IMR-90 (cell line): Measurements from ENCODE around the gene ZNF335. TPM values are rescaled to one million over a fixed set of nuclear protein-coding genes. Genes with fewer than 3 reads are reported as not detected.
A peak's percentile ranks its signal among the peaks of the same experiment; 100 is the strongest.

Source experiments
- ATAC-seq: fragments of 200-7000 bp; cut with Tn5 transposase; 2 replicates; pipeline ENCODE4 v1.9.1; 2020; ENCODE audit warnings: low read depth, mild to moderate bottlenecking, moderate library complexity
- BruUV-seq: library from RNA; stranded (reverse); fragments of 400-500 nt; replicated peaks from 2 replicates; lab custom pipeline; 2021; lab: Mats Ljungman, UMichigan
- CTCF ChIA-PET: fragments of 300-600 bp; formaldehyde crosslinking; extraction: SDS; loops from one replicate; lab custom pipeline; 2021; ENCODE audit warnings: antibody characterized with exemption; lab: Yijun Ruan, JAX
- POLR2A ChIA-PET: fragments of 300-600 bp; sonication (Branson Sonifier 250); formaldehyde crosslinking; loops from one replicate; lab custom pipeline; 2022; ENCODE audit warnings: antibody characterized with exemption; ENCODE audit not compliant: unreplicated experiment; lab: Charles Lee
- DNase-seq: peaks from one replicate; pipeline ENCODE4 v3.0.0; 2013
- H2AFZ ChIP-seq: replicated peaks from 2 replicates; pipeline ENCODE3; 2013; ENCODE audit warnings: low read length, mild to moderate bottlenecking; ENCODE audit not compliant: poor library complexity
- H2AK5ac ChIP-seq: 2 replicates; pipeline ENCODE4 v1.6.1; 2013; ENCODE audit warnings: low read depth, low read length, inconsistent platforms
- H2AK9ac ChIP-seq: replicated peaks from 2 replicates; pipeline ENCODE3; 2013; ENCODE audit warnings: mild to moderate bottlenecking, low read depth, low read length, moderate library complexity; ENCODE audit not compliant: poor library complexity
- H2BK120ac ChIP-seq: 2 replicates; pipeline ENCODE4 v1.6.1; 2013; ENCODE audit warnings: low read depth, low read length, inconsistent platforms
- H2BK15ac ChIP-seq: 3 replicates; pipeline ENCODE4 v1.6.1; 2013; ENCODE audit warnings: low read depth, low read length, inconsistent platforms
- H2BK20ac ChIP-seq: 2 replicates; pipeline ENCODE4 v1.6.1; 2013; ENCODE audit warnings: low read depth, mild to moderate bottlenecking, inconsistent platforms, low read length, moderate library complexity
- H2BK5ac ChIP-seq: 2 replicates; pipeline ENCODE4 v1.6.1; 2013; ENCODE audit warnings: mild to moderate bottlenecking, low read depth, low read length, inconsistent platforms; ENCODE audit not compliant: poor library complexity, severe bottlenecking
- H3K14ac ChIP-seq: replicated peaks from 2 replicates; pipeline ENCODE4 v1.6.1; 2013; ENCODE audit warnings: low read depth, low read length, inconsistent platforms
- H3K18ac ChIP-seq: 2 replicates; pipeline ENCODE4 v1.6.1; 2013; ENCODE audit warnings: low read depth, low read length, control low read depth
- H3K23ac ChIP-seq: 2 replicates; pipeline ENCODE4 v1.6.1; 2013; ENCODE audit warnings: low read depth, low read length, inconsistent platforms
- H3K27ac ChIP-seq: 2 replicates; pipeline ENCODE4 v1.5.1; 2013; ENCODE audit warnings: mild to moderate bottlenecking, control low read depth, low read length; ENCODE audit not compliant: insufficient read depth
- H3K27me3 ChIP-seq: 2 replicates; pipeline ENCODE4 v1.6.1; 2013; ENCODE audit warnings: low read length; ENCODE audit not compliant: control insufficient read depth, insufficient read depth
- H3K36me3 ChIP-seq: 2 replicates; pipeline ENCODE4 v1.6.1; 2013; ENCODE audit warnings: low read length, mixed read lengths; ENCODE audit not compliant: control insufficient read depth, insufficient read depth
- H3K4ac ChIP-seq: 2 replicates; pipeline ENCODE4 v1.6.1; 2013; ENCODE audit warnings: low read depth, low read length, inconsistent platforms
- H3K4me1 ChIP-seq: 2 replicates; pipeline ENCODE4 v1.6.1; 2013; ENCODE audit warnings: low read length, mixed read lengths; ENCODE audit not compliant: control insufficient read depth, insufficient read depth
- H3K4me2 ChIP-seq: 2 replicates; pipeline ENCODE4 v1.6.1; 2013; ENCODE audit warnings: low read depth, mild to moderate bottlenecking, control low read depth, low read length, moderate library complexity
- H3K4me3 ChIP-seq: 2 replicates; pipeline ENCODE4 v1.5.1; 2013; ENCODE audit warnings: low read depth, mild to moderate bottlenecking, control low read depth, low read length, moderate library complexity; ENCODE audit not compliant: insufficient read depth
- H3K56ac ChIP-seq: 2 replicates; pipeline ENCODE4 v1.6.1; 2013; ENCODE audit warnings: low read length, inconsistent platforms; ENCODE audit not compliant: insufficient read depth; ENCODE audit errors: extremely low read depth
- H3K79me1 ChIP-seq, 2 experiments: 2 replicates each; pipeline ENCODE4 v1.6.1; 2013; ENCODE audit warnings: low read length in 2 of 2, inconsistent platforms in 1 of 2, low read depth in 1 of 2
- H3K9ac ChIP-seq: 2 replicates; pipeline ENCODE4 v1.6.1; 2013; ENCODE audit warnings: low read depth, low read length, control low read depth
- H3K9me1 ChIP-seq: 2 replicates; pipeline ENCODE4 v1.6.1; 2013; ENCODE audit warnings: low read length, inconsistent platforms; ENCODE audit not compliant: insufficient read depth
- H3K9me3 ChIP-seq: 2 replicates; pipeline ENCODE4 v1.6.1; 2013; ENCODE audit warnings: low read length; ENCODE audit not compliant: control insufficient read depth, insufficient read depth
- H4K20me1 ChIP-seq: 2 replicates; pipeline ENCODE4 v1.6.1; 2013; ENCODE audit warnings: low read length, inconsistent platforms; ENCODE audit not compliant: insufficient read depth
- H4K5ac ChIP-seq: 2 replicates; pipeline ENCODE4 v1.6.1; 2013; ENCODE audit warnings: mild to moderate bottlenecking, low read depth, low read length, control low read depth
- H4K8ac ChIP-seq, 2 experiments: 2 replicates each; pipeline ENCODE4 v1.6.1; 2013; ENCODE audit warnings: low read depth in 2 of 2, low read length in 2 of 2, control low read depth in 1 of 2, inconsistent platforms in 1 of 2
- H4K91ac ChIP-seq: 2 replicates; pipeline ENCODE4 v1.6.1; 2013; ENCODE audit warnings: low read depth, low read length, inconsistent platforms; ENCODE audit not compliant: insufficient read depth
- BHLHE40 ChIP-seq: fragments of 150-350 bp; IDR thresholded peaks from 2 replicates; pipeline ENCODE4 v1.6.1; 2016; ENCODE audit warnings: mild to moderate bottlenecking, low read depth, low read length
- CEBPB ChIP-seq: IDR thresholded peaks from 2 replicates; pipeline ENCODE4 v1.6.1; 2012; ENCODE audit warnings: low read depth, low read length, improper control_type of control experiment
- MAZ ChIP-seq: IDR thresholded peaks from 2 replicates; pipeline ENCODE4 v1.6.1; 2012; ENCODE audit warnings: low read depth, mild to moderate bottlenecking, low read length, improper control_type of control experiment, moderate library complexity, borderline replicate concordance
- MXI1 ChIP-seq: IDR thresholded peaks from 2 replicates; pipeline ENCODE4 v1.6.1; 2012; ENCODE audit warnings: low read depth, mild to moderate bottlenecking, low read length, moderate library complexity, borderline replicate concordance
- NFE2L2 ChIP-seq: fragments of 150-350 bp; IDR thresholded peaks from 2 replicates; pipeline ENCODE4 v1.6.1; 2016; ENCODE audit warnings: low read depth, mild to moderate bottlenecking, low read length
- POLR2A ChIP-seq: IDR thresholded peaks from 2 replicates; pipeline ENCODE4 v1.6.1; 2012; ENCODE audit warnings: mild to moderate bottlenecking, low read depth, low read length
- RCOR1 ChIP-seq: IDR thresholded peaks from 2 replicates; pipeline ENCODE4 v1.6.1; 2012; ENCODE audit warnings: mild to moderate bottlenecking, low read length, improper control_type of control experiment; ENCODE audit not compliant: insufficient replicate concordance
- RFX5 ChIP-seq: IDR thresholded peaks from 2 replicates; pipeline ENCODE4 v1.8.0; 2012; ENCODE audit warnings: low read depth, mild to moderate bottlenecking, low read length, moderate library complexity
- SMC3 ChIP-seq: fragments of 150-350 bp; IDR thresholded peaks from 2 replicates; pipeline ENCODE4 v1.6.1; 2016; ENCODE audit warnings: low read depth, mild to moderate bottlenecking, antibody characterized with exemption, low read length, moderate library complexity
- WGBS, 2 experiments: methylation state at CpG; one replicate each; pipeline versions ENCODE4 v1.1.5 to v1.1.7; 2013; ENCODE audit warnings: missing lambda C conversion rate in 2 of 2; ENCODE audit not compliant: insufficient read length in 1 of 2; ENCODE audit errors: extremely low coverage in 2 of 2; 5-methylcytosine and 5-hydroxymethylcytosine counted together
- dilution Hi-C: fragments of 300-500 bp; cut with HindIII; formaldehyde crosslinking; loops from one replicate; pipeline ENCODE4 v1.14.3; 2018; ENCODE audit warnings: low sequenced_read_pairs; ENCODE audit not compliant: unreplicated experiment
- in situ Hi-C: fragments of 300-500 bp; cut with MboI; formaldehyde crosslinking; loops from 3 replicates; pipeline ENCODE4 v1.14.3; 2019; ENCODE audit warnings: low sequenced_read_pairs, inconsistent platforms, mixed read lengths
- intact Hi-C: fragments of 100-400 bp; cut with micrococcal nuclease; formaldehyde crosslinking; loops from 2 replicates; pipeline ENCODE4 v1.10.0; 2022
- polyA plus RNA-seq, 3 experiments: library from polyadenylated mRNA; depleted of rRNA; stranded (reverse); fragments of >200 nt; gene quantifications; 2 replicates each; pipeline ENCODE4 v1.2.3, GENCODE V29; 2012; ENCODE audit warnings: low replicate concordance in 1 of 3
- total RNA-seq: library from RNA; depleted of rRNA; stranded (reverse); fragments of >200 nt; gene quantifications from 2 replicates; pipeline ENCODE4 v1.2.3, GENCODE V29; 2012
- TF ChIP-seq, protein P1 (sequence below): fragments of 150-350 bp; IDR thresholded peaks from 2 replicates; pipeline ENCODE4 v1.6.1; 2017; ENCODE audit warnings: mild to moderate bottlenecking, antibody characterized with exemption, low read length, low read depth
- TF ChIP-seq, protein P2 (sequence below): fragments of 150-350 bp; IDR thresholded peaks from 2 replicates; pipeline ENCODE4 v1.6.1; 2016; ENCODE audit warnings: low read depth, mild to moderate bottlenecking, low read length, moderate library complexity, borderline replicate concordance

The ZNF335 gene
- total and polyA plus RNA-seq, 2 of the 4 experiments (the other 2 are of a cell fraction), result 11.8 to 17.8 TPM

DNA sequence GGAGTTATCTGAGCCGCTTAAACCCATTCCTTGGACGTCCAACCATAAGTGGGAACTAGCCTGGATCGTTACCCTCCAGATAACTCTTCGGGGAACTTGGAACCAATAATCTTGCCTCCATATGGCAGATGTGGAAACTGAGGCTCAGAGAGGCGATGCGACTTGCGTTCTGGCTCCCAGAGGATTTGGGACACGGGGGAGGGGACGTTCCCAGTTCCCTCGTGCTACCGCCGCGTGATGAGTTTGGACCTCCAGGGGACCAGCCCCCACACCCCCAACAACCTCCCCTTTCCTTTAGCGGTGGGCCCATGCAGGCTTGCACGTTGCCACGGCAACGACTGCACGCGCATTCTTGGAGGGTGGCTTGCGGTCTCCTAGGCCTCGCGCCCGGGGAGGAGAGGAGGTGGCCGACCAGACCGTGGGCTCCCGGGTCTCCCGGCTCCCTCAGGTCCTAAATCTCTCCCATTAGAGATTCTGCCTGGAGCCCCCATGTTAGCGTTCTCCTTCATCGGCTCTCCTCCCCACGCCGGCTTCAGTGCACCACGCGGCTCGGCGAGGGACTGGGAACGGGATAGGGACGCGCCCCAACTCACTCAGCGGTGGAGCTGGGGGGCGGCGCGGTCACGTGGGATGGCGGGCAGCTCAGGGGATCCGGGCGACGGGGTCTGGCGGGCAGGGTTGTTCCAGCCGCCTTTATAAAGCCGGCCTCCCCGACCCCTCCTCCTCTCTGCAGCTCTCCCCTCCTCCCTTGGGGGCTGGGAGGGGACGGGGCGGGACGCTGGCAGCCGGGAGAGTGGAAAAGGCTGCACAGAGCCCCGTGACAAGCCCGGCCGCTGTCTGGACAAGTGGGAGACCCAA, 60.3 kb downstream of the ZNF335 start, which contains the start of gene PLTP:
PLTP (minus strand) TSS at position 670 of the 858 bp plus-strand sequence. CDS start 703 bp downstream, outside the sequence.
- Histone ChIP-seq H3K4me2 (peak within 1 kb of the TSS; percentile 88), H3K18ac (peak within 1 kb of the TSS; percentile 39), H3K14ac (peak within 1 kb of the TSS; percentile 94), H4K91ac (peak within 1 kb of the TSS; percentile 77), H3K27me3 (no peaks in the 10 kb centered on the region), H2AK9ac (peak within 1 kb of the TSS; percentile 89), H4K8ac (peak within 1 kb of the TSS; percentile 65 to 94), H2BK15ac (peak within 1 kb of the TSS; percentile 20; the same call in 2 of the 3 replicates), H3K9me1 (peaks cover 14% of the 10 kb centered on the region), H3K4me3 (peak within 1 kb of the TSS; percentile 43), H3K9me3 (no peaks in the 10 kb centered on the region), H3K4ac (peak within 1 kb of the TSS; percentile 82), H2AFZ (peak within 1 kb of the TSS; percentile 87), H3K23ac (peak within 1 kb of the TSS; percentile 85), H3K79me1 (peaks cover 5 to 22% of the 10 kb centered on the region in 2 experiments; a peak in 3 of 4 replicates), H4K5ac (peak within 1 kb of the TSS; percentile 51), H3K4me1 (peaks cover 13% of the 10 kb centered on the region), H3K56ac (peak within 1 kb of the TSS; percentile 28; the same call in 1 of the 2 replicates), H4K20me1 (no peaks in the 10 kb centered on the region), H2AK5ac (peak within 1 kb of the TSS; percentile 81), H3K9ac (peak within 1 kb of the TSS; percentile 58), H3K27ac (peak within 1 kb of the TSS; percentile 69), H2BK20ac (peak within 1 kb of the TSS; percentile 49), H2BK5ac (peak within 1 kb of the TSS; percentile 69), H2BK120ac (peak within 1 kb of the TSS; percentile 76), H3K36me3 (peaks cover 18% of the 10 kb centered on the region; the same call in 1 of the 2 replicates)
- ChIA-PET CTCF (no interaction called here), POLR2A (no interaction called here)
- BruUV-seq, result no TSS peak
- in situ Hi-C loops, result loop anchor here (25.0 kb wide), 1 partner anchor 574 kb away; the partner anchor contains the start of gene SDC4
- TF ChIP-seq BHLHE40 (no peak; the same call in 1 of the 2 replicates), MAZ (peak; percentile 52; the same call in 1 of the 2 replicates), RFX5 (no peak), MXI1 (peak; percentile 45; the same call in 1 of the 2 replicates), RCOR1 (no peak), CEBPB (no peak), POLR2A (no peak; the same call in none of the 2 replicates), NFE2L2 (no peak), SMC3 (no peak)
- TF ChIP-seq, protein P1, sequence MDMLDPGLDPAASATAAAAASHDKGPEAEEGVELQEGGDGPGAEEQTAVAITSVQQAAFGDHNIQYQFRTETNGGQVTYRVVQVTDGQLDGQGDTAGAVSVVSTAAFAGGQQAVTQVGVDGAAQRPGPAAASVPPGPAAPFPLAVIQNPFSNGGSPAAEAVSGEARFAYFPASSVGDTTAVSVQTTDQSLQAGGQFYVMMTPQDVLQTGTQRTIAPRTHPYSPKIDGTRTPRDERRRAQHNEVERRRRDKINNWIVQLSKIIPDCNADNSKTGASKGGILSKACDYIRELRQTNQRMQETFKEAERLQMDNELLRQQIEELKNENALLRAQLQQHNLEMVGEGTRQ, result peak; percentile 69
- TF ChIP-seq, protein P2, sequence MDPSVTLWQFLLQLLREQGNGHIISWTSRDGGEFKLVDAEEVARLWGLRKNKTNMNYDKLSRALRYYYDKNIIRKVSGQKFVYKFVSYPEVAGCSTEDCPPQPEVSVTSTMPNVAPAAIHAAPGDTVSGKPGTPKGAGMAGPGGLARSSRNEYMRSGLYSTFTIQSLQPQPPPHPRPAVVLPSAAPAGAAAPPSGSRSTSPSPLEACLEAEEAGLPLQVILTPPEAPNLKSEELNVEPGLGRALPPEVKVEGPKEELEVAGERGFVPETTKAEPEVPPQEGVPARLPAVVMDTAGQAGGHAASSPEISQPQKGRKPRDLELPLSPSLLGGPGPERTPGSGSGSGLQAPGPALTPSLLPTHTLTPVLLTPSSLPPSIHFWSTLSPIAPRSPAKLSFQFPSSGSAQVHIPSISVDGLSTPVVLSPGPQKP, result no peak
- intact Hi-C loops, result no loop called here
- dilution Hi-C loops, result no loop called here
- WGBS, 2 experiments, result 0% methylated on average over 3 of the region's 58 CpGs; no CpG with 5 or more reads in 1 of the 2 experiments
- DNase-seq (peak; percentile 57), ATAC-seq (peak; percentile 36)
